GM19023 (cell line): ENCODE results near the gene ZC2HC1C.

ENCODE experiments used
- ATAC-seq: cut with Tn5 transposase; IDR thresholded peaks from one replicate; pipeline ENCODE4 v1.9.1; 2021; ENCODE audit warnings: mild to moderate bottlenecking, moderate library complexity; ENCODE audit not compliant: unreplicated experiment

The ZC2HC1C gene

GRCh38 chr14:75069121-75069810 lies at the start of gene ZC2HC1C:
ZC2HC1C (plus strand) TSS chr14:75069641; CDS start chr14:75070574, 933 bp downstream.
- peak; percentile 78 for ATAC-seq

- ATAC-seq, result no peak
Measured at GRCh38 chr14:75022655-75023054, 46.8 kb upstream of the ZC2HC1C start.

GRCh38 chr14:75023108-75023507 lies 46.3 kb upstream of the ZC2HC1C start:
- ATAC-seq, result no peak

- ATAC-seq, result no peak
Measured at GRCh38 chr14:75025082-75025481, 44.4 kb upstream of the ZC2HC1C start.

- no peak for ATAC-seq
Measured at GRCh38 chr14:75025876-75026275, 43.6 kb upstream of the ZC2HC1C start.

- ATAC-seq, result no peak
Measured at GRCh38 chr14:75030147-75030546, 39.3 kb upstream of the ZC2HC1C start.

- no peak for ATAC-seq
Measured at GRCh38 chr14:75032939-75033338, 36.5 kb upstream of the ZC2HC1C start.

GRCh38 chr14:75040507-75040906 lies 28.9 kb upstream of the ZC2HC1C start:
- ATAC-seq, result no peak

GRCh38 chr14:75040959-75041358 lies 28.5 kb upstream of the ZC2HC1C start:
- ATAC-seq, result no peak

GRCh38 chr14:75041613-75042012 lies 27.8 kb upstream of the ZC2HC1C start:
- ATAC-seq, result no peak

GRCh38 chr14:75042035-75042434 lies 27.4 kb upstream of the ZC2HC1C start:
- no peak for ATAC-seq

- ATAC-seq, result no peak
Measured at GRCh38 chr14:75044322-75044721, 25.1 kb upstream of the ZC2HC1C start.

GRCh38 chr14:75044752-75045151 lies 24.7 kb upstream of the ZC2HC1C start:
- ATAC-seq, result no peak

GRCh38 chr14:75046275-75046674 lies 23.2 kb upstream of the ZC2HC1C start:
- no peak for ATAC-seq

- no peak for ATAC-seq
Measured at GRCh38 chr14:75046899-75047298, 22.5 kb upstream of the ZC2HC1C start.

- no peak for ATAC-seq
Measured at GRCh38 chr14:75047506-75047905, 21.9 kb upstream of the ZC2HC1C start.

- ATAC-seq, result no peak
Measured at GRCh38 chr14:75048101-75048500, 21.3 kb upstream of the ZC2HC1C start.

GRCh38 chr14:75049136-75049535 lies 20.3 kb upstream of the ZC2HC1C start:
- ATAC-seq, result no peak

- ATAC-seq, result no peak
Measured at GRCh38 chr14:75049731-75050201, 19.7 kb upstream of the ZC2HC1C start.

GRCh38 chr14:75050852-75051555 lies 18.4 kb upstream of the ZC2HC1C start, which contains the start of gene MLH3:
MLH3 (minus strand) TSS chr14:75051467; CDS start chr14:75049655, 1,812 bp downstream.
- peak; percentile 80 for ATAC-seq

- no peak for ATAC-seq
Measured at GRCh38 chr14:75051556-75051899, 17.9 kb upstream of the ZC2HC1C start.
